HepG2 (cell line): Measurements from ENCODE around the gene ANKRD10. TPM values are rescaled to one million over a fixed set of nuclear protein-coding genes. Genes with fewer than 3 reads are reported as not detected.

Source experiments
- DPF2 ChIP-seq: sonication (generic); formaldehyde crosslinking; IDR thresholded peaks from 2 replicates; pipeline ENCODE4 v1.4.0; 2020; ENCODE audit warnings: mild to moderate bottlenecking, low read depth, missing genetic modification reagents, borderline replicate concordance
- HOXA7 ChIP-seq: sonication (generic); formaldehyde crosslinking; IDR thresholded peaks from 2 replicates; pipeline ENCODE4 v1.8.1; 2022; ENCODE audit warnings: mild to moderate bottlenecking, missing genetic modification reagents, moderate library complexity
- JUN ChIP-seq: sonication (generic); formaldehyde crosslinking; IDR thresholded peaks from 2 replicates; pipeline ENCODE4 v1.4.0; 2020; ENCODE audit warnings: mild to moderate bottlenecking, missing genetic modification reagents
- KAT2B ChIP-seq: fragments of 150-350 bp; IDR thresholded peaks from 2 replicates; pipeline ENCODE4 v1.6.1; 2014; ENCODE audit warnings: low read depth, low read length, borderline replicate concordance
- NR2C2 ChIP-seq: sonication (generic); formaldehyde crosslinking; IDR thresholded peaks from 2 replicates; pipeline ENCODE4 v1.4.0; 2020; ENCODE audit warnings: missing genetic modification reagents, mild to moderate bottlenecking, moderate library complexity, borderline replicate concordance
- RAD21 ChIP-seq: fragments of 450-650 bp; formaldehyde crosslinking; IDR thresholded peaks from 2 replicates; pipeline ENCODE4 v1.5.0; 2020; ENCODE audit warnings: mild to moderate bottlenecking
- RELA ChIP-seq: sonication (generic); formaldehyde crosslinking; IDR thresholded peaks from 2 replicates; pipeline ENCODE4 v1.4.0; 2020; ENCODE audit warnings: missing genetic modification reagents
- SATB2 ChIP-seq: sonication (generic); formaldehyde crosslinking; IDR thresholded peaks from 2 replicates; pipeline ENCODE4 v1.5.0; 2020; ENCODE audit warnings: missing genetic modification reagents
- TCF12 ChIP-seq, 2 experiments: fragments of 450-650 bp in 1 of 2; sonication (generic) in 1 of 2; formaldehyde crosslinking in 1 of 2; IDR thresholded peaks; 2 replicates each; pipeline versions ENCODE4 v1.6.1 to v1.8.0; 2017 to 2022; ENCODE audit warnings: antibody characterized with exemption in 1 of 2, mild to moderate bottlenecking in 1 of 2, missing genetic modification reagents in 1 of 2, moderate library complexity in 1 of 2
- TP53 ChIP-seq: sonication (generic); formaldehyde crosslinking; conservative IDR thresholded peaks from 2 replicates; pipeline ENCODE4 v1.4.0; 2020; ENCODE audit warnings: missing genetic modification reagents
- YEATS4 ChIP-seq: sonication (generic); formaldehyde crosslinking; IDR thresholded peaks from 2 replicates; pipeline ENCODE4 v1.4.0; 2020; ENCODE audit warnings: missing genetic modification reagents, borderline replicate concordance
- ZNF142 ChIP-seq: sonication (generic); formaldehyde crosslinking; IDR thresholded peaks from 2 replicates; pipeline ENCODE4 v1.4.0; 2020; ENCODE audit warnings: missing genetic modification reagents
- ZNF251 ChIP-seq: sonication (generic); formaldehyde crosslinking; IDR thresholded peaks from 2 replicates; pipeline ENCODE4 v1.9.0; 2021; ENCODE audit warnings: mild to moderate bottlenecking, missing genetic modification reagents
- ZNF747 ChIP-seq: sonication (generic); formaldehyde crosslinking; IDR thresholded peaks from 2 replicates; pipeline ENCODE4 v1.8.1; 2023; ENCODE audit warnings: missing genetic modification reagents, mild to moderate bottlenecking, borderline replicate concordance
- ZNF749 ChIP-seq: sonication (generic); formaldehyde crosslinking; IDR thresholded peaks from 2 replicates; pipeline ENCODE4 v1.8.0; 2022; ENCODE audit warnings: mild to moderate bottlenecking, missing genetic modification reagents, moderate library complexity, borderline replicate concordance
- ZNF784 ChIP-seq: sonication (generic); formaldehyde crosslinking; IDR thresholded peaks from 2 replicates; pipeline ENCODE4 v1.5.1; 2020; ENCODE audit warnings: missing genetic modification reagents, mild to moderate bottlenecking, borderline replicate concordance
- ZNF879 ChIP-seq: sonication (generic); formaldehyde crosslinking; IDR thresholded peaks from 2 replicates; pipeline ENCODE4 v1.8.1; 2023; ENCODE audit warnings: missing genetic modification reagents
- polyA plus RNA-seq, 8 experiments: library from polyadenylated mRNA; depleted of rRNA in 3 of 8; stranded (reverse) in 7 of 8; unstranded in 1 of 8; fragments of >200 nt; fragmentation: Illumina TruSeq in 4 of 8; extraction: Trizol in 4 of 8; gene quantifications; 2 replicates each; pipeline versions ENCODE4 v1.2.1 to v1.2.3, GENCODE V29; 2011 to 2016; ENCODE audit warnings: low read depth in 4 of 8, missing spikeins in 1 of 8, mixed read lengths in 1 of 8; ENCODE audit not compliant: insufficient read depth in 1 of 8
- total RNA-seq, 5 experiments: library from RNA; depleted of rRNA; stranded (reverse); fragments of >200 nt; fragmentation: Illumina TruSeq; extraction: Trizol; gene quantifications; 2 replicates each; pipeline ENCODE4 v1.2.3, GENCODE V29; 2016; ENCODE audit warnings: low read depth in 1 of 5
- TF ChIP-seq, protein P1 (sequence below): sonication (generic); formaldehyde crosslinking; IDR thresholded peaks from 2 replicates; pipeline ENCODE4 v1.4.0; 2020; ENCODE audit warnings: missing genetic modification reagents
- TF ChIP-seq, protein P2 (sequence below): sonication (generic); formaldehyde crosslinking; IDR thresholded peaks from 2 replicates; pipeline ENCODE4 v1.8.0; 2023; ENCODE audit warnings: mild to moderate bottlenecking, missing genetic modification reagents

Gene ANKRD10
- total and polyA plus RNA-seq, 2 of the 13 experiments (the other 11 are each of a cell fraction or from before 2014, with no cell fraction given): 108 to 115 TPM

DNA sequence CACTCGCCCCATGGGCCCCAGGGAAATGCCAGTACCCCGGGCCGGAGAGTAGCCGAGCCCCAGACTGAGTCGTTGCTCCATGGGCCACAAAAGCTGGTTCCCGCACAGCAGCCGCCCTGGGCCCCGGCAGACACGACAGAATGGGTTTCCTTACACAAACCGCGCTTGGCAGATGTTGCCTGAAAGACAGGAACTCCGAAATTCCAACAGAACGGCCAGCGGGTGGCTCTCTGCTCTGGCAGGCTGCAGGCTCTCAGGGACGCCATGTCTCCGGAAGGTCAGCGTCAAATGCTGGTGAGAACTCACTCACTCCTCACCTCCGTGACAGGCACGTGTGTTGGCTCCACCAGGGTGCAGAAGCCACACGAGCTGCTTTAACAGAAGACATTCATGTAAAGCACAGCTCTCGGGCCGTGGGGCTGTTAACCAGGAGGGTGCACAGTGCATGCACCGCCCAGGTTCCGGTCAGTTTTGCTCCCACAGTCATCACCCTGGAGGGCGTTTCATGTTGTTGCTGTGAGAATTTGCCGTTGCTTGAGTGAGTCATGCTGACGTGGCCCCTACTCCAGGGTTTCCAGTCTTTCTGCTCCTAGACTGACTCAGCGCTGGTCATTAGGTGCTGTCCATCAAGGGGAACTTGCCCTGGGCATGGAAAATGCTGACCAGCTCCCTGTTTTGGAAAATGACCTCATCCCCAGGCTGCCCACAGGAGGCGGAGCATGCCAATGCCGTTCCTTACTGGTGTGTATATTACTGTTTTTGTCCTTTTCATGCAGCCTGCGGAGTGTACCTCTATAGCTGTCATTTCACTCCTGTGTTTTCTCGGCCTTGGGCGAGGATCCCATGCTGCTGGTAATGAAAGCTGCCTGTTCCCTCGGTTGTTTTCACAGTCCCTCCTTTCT lies 44.8 kb downstream of the ANKRD10 start (continued):
- TF ChIP-seq ZNF142 (CRISPR knock-in tag) (no peak), NR2C2 (0 out of 2 replicates have a peak, but pooled peaks have one; percentile 21), DPF2 (no peak), ZNF747 (peak; percentile 70; the same call in 1 of the 2 replicates), SATB2 (peak; percentile 56; the same call in 1 of the 2 replicates), RAD21 (CRISPR knock-in tag) (no peak), TP53 (CRISPR knock-in tag) (no peak), ZNF784 (CRISPR knock-in tag) (no peak), RELA (CRISPR knock-in tag) (no peak), ZNF879 (CRISPR knock-in tag) (no peak), KAT2B (no peak), JUN (peak; percentile 84), ZNF251 (CRISPR knock-in tag) (0 out of 2 replicates have a peak, but pooled peaks have one; percentile 54), ZNF749 (CRISPR knock-in tag) (peak; percentile 56; the same call in 1 of the 2 replicates), TCF12 (IDR thresholded peaks at IDR 0.05) (no peak), TCF12 (CRISPR knock-in tag; IDR thresholded peaks at IDR 0.05) (no peak), YEATS4 (CRISPR knock-in tag) (no peak), HOXA7 (no peak)
- TF ChIP-seq, protein P1, sequence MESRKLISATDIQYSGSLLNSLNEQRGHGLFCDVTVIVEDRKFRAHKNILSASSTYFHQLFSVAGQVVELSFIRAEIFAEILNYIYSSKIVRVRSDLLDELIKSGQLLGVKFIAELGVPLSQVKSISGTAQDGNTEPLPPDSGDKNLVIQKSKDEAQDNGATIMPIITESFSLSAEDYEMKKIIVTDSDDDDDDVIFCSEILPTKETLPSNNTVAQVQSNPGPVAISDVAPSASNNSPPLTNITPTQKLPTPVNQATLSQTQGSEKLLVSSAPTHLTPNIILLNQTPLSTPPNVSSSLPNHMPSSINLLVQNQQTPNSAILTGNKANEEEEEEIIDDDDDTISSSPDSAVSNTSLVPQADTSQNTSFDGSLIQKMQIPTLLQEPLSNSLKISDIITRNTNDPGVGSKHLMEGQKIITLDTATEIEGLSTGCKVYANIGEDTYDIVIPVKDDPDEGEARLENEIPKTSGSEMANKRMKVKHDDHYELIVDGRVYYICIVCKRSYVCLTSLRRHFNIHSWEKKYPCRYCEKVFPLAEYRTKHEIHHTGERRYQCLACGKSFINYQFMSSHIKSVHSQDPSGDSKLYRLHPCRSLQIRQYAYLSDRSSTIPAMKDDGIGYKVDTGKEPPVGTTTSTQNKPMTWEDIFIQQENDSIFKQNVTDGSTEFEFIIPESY (CRISPR knock-in tag): no peak
- TF ChIP-seq, protein P2, sequence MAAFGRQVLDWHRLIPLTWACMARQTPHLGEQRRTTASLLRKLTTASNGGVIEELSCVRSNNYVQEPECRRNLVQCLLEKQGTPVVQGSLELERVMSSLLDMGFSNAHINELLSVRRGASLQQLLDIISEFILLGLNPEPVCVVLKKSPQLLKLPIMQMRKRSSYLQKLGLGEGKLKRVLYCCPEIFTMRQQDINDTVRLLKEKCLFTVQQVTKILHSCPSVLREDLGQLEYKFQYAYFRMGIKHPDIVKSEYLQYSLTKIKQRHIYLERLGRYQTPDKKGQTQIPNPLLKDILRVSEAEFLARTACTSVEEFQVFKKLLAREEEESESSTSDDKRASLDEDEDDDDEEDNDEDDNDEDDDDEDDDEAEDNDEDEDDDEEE (CRISPR knock-in tag): peak; percentile 95; the same call in 1 of the 2 replicates
